Neural crest cell (in vitro differentiated cells): ENCODE data around the gene SPRR1A. TPM values are rescaled to one million over a fixed set of nuclear protein-coding genes. Genes with fewer than 3 reads are reported as not detected.

Source experiments
- DNase-seq: peaks from one replicate; pipeline ENCODE4 v3.0.0; 2021; ENCODE audit warnings: low read depth, mixed read lengths, low spot score
- H3K27ac Mint-ChIP-seq: one replicate; pipeline ENCODE4 v1.8.0; 2021; ENCODE audit warnings: mild to moderate bottlenecking, mixed read lengths; ENCODE audit not compliant: unreplicated experiment
- H3K27me3 Mint-ChIP-seq: 2 replicates; pipeline ENCODE4 v1.8.0; 2021; ENCODE audit warnings: low read depth, mild to moderate bottlenecking, mixed read lengths
- H3K36me3 Mint-ChIP-seq: 2 replicates; pipeline ENCODE4 v1.8.0; 2021; ENCODE audit warnings: low read depth, mild to moderate bottlenecking, mixed read lengths
- H3K4me1 Mint-ChIP-seq: 2 replicates; pipeline ENCODE4 v1.8.0; 2021; ENCODE audit warnings: mixed read lengths
- H3K4me3 Mint-ChIP-seq: one replicate; pipeline ENCODE4 v1.8.0; 2021; ENCODE audit warnings: mild to moderate bottlenecking, mixed read lengths
- H3K9me3 Mint-ChIP-seq: 2 replicates; pipeline ENCODE4 v1.8.0; 2021; ENCODE audit warnings: mixed read lengths
- total RNA-seq: library from RNA; stranded (reverse); gene quantifications from 2 replicates; pipeline ENCODE4 v1.2.1, GENCODE V29; 2021
- TF ChIP-seq, protein P1 (sequence below): fragments of 200-600 bp; sonication (generic); conservative IDR thresholded peaks from 2 replicates; pipeline ENCODE4 v1.5.0; 2021; ENCODE audit warnings: antibody characterized with exemption, mild to moderate bottlenecking

SPRR1A gene
- total RNA-seq, 1 donor from 2014 or later, result not detected

DNA sequence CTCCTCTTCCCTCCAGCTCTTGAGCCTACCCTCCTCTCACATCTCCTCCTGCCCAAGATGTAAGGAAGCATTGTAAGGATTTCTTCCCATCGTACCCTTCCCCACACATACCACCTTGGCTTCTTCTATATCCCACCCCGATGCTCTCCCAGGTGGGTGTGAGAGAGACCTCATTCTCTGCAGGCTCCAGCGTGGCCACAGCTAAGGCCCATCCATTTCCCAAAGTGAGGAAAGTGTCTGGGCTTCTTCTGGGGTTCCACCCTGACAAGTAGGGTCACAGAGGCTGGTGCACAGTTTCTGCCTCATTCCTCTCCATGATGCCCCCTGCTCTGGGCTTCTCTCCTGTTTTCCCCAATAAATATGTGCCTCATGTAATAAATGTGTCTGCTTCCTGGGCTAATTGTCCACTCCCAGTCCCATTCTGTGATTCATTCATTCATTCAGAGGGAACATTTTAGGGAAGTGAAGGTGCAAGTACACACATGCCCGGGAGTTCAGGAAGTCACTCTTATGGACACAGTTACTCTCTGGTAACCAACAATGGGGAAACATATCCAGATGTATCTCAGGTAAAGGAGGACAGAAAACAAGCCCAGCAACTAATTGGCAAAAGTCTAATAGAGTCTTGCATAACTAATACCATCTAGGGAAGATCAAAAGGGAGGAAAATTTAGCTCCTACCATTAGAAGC lies 11.5 kb upstream of the SPRR1A start:
- H3K27me3 Mint-ChIP-seq, result peaks cover 7% of the 10 kb centered on the region
- H3K36me3 Mint-ChIP-seq, result no peaks in the 10 kb centered on the region
- no peak overlapping the region for H3K27ac Mint-ChIP-seq
- H3K9me3 Mint-ChIP-seq, result no peaks in the 10 kb centered on the region
- no peaks in the 10 kb centered on the region for H3K4me1 Mint-ChIP-seq
- DNase-seq, result no peak
- no peak overlapping the region for H3K4me3 Mint-ChIP-seq
- TF ChIP-seq, protein P1, sequence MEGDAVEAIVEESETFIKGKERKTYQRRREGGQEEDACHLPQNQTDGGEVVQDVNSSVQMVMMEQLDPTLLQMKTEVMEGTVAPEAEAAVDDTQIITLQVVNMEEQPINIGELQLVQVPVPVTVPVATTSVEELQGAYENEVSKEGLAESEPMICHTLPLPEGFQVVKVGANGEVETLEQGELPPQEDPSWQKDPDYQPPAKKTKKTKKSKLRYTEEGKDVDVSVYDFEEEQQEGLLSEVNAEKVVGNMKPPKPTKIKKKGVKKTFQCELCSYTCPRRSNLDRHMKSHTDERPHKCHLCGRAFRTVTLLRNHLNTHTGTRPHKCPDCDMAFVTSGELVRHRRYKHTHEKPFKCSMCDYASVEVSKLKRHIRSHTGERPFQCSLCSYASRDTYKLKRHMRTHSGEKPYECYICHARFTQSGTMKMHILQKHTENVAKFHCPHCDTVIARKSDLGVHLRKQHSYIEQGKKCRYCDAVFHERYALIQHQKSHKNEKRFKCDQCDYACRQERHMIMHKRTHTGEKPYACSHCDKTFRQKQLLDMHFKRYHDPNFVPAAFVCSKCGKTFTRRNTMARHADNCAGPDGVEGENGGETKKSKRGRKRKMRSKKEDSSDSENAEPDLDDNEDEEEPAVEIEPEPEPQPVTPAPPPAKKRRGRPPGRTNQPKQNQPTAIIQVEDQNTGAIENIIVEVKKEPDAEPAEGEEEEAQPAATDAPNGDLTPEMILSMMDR, result no peak

DNA sequence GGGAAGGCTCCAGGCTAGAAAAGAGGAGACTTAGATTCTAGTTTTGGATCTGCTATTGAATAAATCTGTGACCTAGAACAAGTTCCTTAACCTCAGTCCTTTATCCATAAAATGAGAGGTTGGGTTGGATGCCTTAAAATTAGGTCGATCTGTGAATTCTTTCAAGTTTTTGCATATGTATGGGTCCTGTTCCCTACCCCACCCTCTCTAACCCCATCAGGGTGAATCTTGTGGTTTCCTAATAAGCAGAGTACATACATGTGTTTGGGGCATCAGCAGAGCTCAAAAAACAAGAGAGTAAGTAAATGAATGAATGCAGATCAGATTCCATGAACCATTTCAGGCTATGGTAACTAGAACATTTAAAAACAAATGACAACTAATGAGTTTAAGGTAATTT lies 7.2 kb upstream of the SPRR1A start:
- H3K27me3 Mint-ChIP-seq, result peaks cover 14% of the 10 kb centered on the region
- no peaks in the 10 kb centered on the region for H3K4me1 Mint-ChIP-seq
- H3K36me3 Mint-ChIP-seq, result no peaks in the 10 kb centered on the region
- TF ChIP-seq, protein P1, result no peak
- no peak overlapping the region for H3K4me3 Mint-ChIP-seq
- H3K27ac Mint-ChIP-seq, result no peak overlapping the region
- DNase-seq, result no peak
- H3K9me3 Mint-ChIP-seq, result no peaks in the 10 kb centered on the region

DNA sequence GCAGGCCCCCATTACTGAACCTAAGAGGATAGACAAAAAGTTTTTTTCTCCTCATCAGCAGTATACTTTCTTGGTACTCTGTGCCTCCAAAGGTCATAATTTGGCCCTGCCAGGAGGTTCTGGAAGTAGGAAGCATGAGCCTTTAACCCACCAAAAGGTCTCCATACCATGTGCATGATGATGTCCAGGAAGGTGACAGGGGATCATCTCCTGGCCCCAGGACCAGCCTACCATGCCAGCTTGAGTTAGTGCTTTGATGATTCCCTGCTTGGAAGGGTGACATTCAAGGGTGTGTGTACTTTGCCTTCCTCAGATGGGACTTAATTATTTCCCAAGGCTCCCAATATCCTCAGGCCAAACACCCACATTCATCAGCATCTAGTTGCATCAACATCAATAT lies 6.3 kb upstream of the SPRR1A start:
- H3K36me3 Mint-ChIP-seq, result no peaks in the 10 kb centered on the region
- no peak overlapping the region for H3K4me3 Mint-ChIP-seq
- TF ChIP-seq, protein P1, result no peak
- DNase-seq, result no peak
- H3K27ac Mint-ChIP-seq, result no peak overlapping the region
- H3K27me3 Mint-ChIP-seq, result peaks cover 9% of the 10 kb centered on the region
- H3K9me3 Mint-ChIP-seq, result no peaks in the 10 kb centered on the region
- no peaks in the 10 kb centered on the region for H3K4me1 Mint-ChIP-seq

DNA sequence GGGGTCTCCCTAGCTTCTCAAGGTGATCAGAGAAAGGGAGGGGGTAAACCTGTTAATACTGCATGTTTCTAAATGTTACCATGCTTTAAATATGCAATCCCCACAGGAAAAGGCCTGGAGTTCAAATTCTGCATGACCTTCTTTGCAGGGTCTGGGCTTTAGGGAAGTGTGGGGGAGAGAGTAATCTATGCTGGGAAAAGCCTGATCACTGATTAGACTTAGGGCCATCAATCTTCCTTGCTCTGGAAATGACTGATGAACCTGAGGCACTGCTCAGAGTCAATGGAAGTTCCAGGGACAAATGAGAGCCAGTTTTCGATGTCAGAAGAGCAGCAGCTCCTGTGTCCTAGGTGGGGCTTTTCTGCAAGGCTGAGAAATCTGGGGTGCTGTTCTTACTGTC lies 3.2 kb upstream of the SPRR1A start:
- H3K27ac Mint-ChIP-seq, result no peak overlapping the region
- no peaks in the 10 kb centered on the region for H3K9me3 Mint-ChIP-seq

DNA sequence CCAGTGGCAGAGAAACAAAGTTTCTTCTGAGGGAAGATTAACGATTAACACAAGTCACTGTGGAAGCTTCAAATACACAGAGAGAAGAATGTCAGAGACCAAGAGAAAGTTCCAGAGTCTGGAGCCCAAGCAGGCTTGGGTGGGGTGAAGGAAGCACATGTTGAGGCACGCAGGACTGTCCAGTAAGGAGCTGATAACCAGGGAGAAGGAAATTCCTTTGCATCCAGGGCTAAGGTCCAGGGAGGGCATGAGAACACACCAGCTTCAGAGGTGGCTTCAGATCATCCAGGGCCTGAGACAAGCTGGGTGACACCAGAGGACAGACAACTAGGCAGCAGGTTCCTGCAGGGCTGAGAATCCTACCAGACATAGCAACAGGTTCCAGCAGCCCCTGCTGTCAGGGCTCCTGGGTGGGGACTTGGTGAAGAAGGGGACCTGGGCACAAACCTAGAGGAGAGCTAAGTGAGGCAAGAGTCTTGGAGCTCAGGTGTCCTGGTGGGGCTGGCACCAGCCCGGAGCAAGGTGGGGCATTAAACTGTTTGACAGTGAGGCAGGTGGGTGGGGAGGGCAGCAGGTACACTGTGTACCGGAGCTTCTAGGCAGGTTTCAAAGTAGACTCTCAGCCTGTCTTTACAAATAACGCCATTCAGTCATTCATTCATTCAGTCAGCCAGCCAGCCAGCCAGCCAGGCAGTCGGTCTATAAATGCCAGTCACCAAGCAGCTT lies 2.6 kb upstream of the SPRR1A start:
- Mint-ChIP-seq H3K27ac (no peak overlapping the region), H3K27me3 (peaks cover 21% of the 10 kb centered on the region), H3K36me3 (no peaks in the 10 kb centered on the region), H3K4me1 (no peaks in the 10 kb centered on the region), H3K9me3 (no peaks in the 10 kb centered on the region), H3K4me3 (no peak overlapping the region)
- TF ChIP-seq, protein P1, result no peak
- no peak for DNase-seq

More for the DNA sequence above, 3.2 kb upstream of the SPRR1A start:
- TF ChIP-seq, protein P1, result no peak
- H3K36me3 Mint-ChIP-seq, result no peaks in the 10 kb centered on the region
- no peaks in the 10 kb centered on the region for H3K4me1 Mint-ChIP-seq
- H3K27me3 Mint-ChIP-seq, result peaks cover 16% of the 10 kb centered on the region
- H3K4me3 Mint-ChIP-seq, result no peak overlapping the region
- no peak for DNase-seq
